Measurements from ENCODE around the gene TREX2.
A peak's percentile ranks its signal among the peaks of the same experiment; 100 is the strongest.

The TREX2 gene

GRCh38 chrX:153433161-153433680 lies 12.6 kb downstream of the TREX2 start:
- DNase-seq = no peak

GRCh38 chrX:153430796-153431195 lies 15.1 kb downstream of the TREX2 start:
- no peak for DNase-seq

GRCh38 chrX:153426204-153426603 lies 19.7 kb downstream of the TREX2 start:
- no peak for DNase-seq

- DNase-seq = no peak
These were observed 22.2 kb downstream of the TREX2 start for GRCh38 chrX:153423652-153424051.

GRCh38 chrX:153421856-153422255 lies 24.0 kb downstream of the TREX2 start:
- no peak for DNase-seq

- no peak for DNase-seq
These were observed 24.8 kb downstream of the TREX2 start for GRCh38 chrX:153420851-153421599.

GRCh38 chrX:153417637-153418036 lies 28.2 kb downstream of the TREX2 start:
- DNase-seq = no peak

GRCh38 chrX:153416781-153417450 lies 28.9 kb downstream of the TREX2 start:
- no peak for DNase-seq

GRCh38 chrX:153414856-153415510 lies 30.9 kb downstream of the TREX2 start:
- no peak for DNase-seq

GRCh38 chrX:153413731-153414130 lies 32.1 kb downstream of the TREX2 start:
- no peak for DNase-seq

GRCh38 chrX:153412746-153413720 lies 32.8 kb downstream of the TREX2 start:
- DNase-seq = no peak

GRCh38 chrX:153411988-153412574 lies 33.8 kb downstream of the TREX2 start:
- no peak for DNase-seq

GRCh38 chrX:153411255-153411987 lies 34.4 kb downstream of the TREX2 start, which contains the start of gene ZFP92:
TSS of gene ZFP92 (plus strand) at chrX:153411472. CDS start at chrX:153418323, 6,851 bp downstream.
- peak; percentile 14 to 43 for DNase-seq

GRCh38 chrX:153410888-153411254 lies 35.0 kb downstream of the TREX2 start:
- no peak for DNase-seq

- DNase-seq = no peak
These were observed 35.5 kb downstream of the TREX2 start for GRCh38 chrX:153410373-153410772.

- DNase-seq = no peak
These were observed 36.3 kb downstream of the TREX2 start for GRCh38 chrX:153409414-153410101.

GRCh38 chrX:153408871-153409351 lies 36.9 kb downstream of the TREX2 start:
- DNase-seq = no peak

- DNase-seq = no peak
These were observed 37.6 kb downstream of the TREX2 start for GRCh38 chrX:153408221-153408721.

GRCh38 chrX:153407736-153408135 lies 38.1 kb downstream of the TREX2 start:
- no peak for DNase-seq

GRCh38 chrX:153406903-153407302 lies 39.0 kb downstream of the TREX2 start:
- no peak for DNase-seq

Data from CD4-positive, alpha-beta T cell treated with Interleukin-1 beta for 1 hour (primary cell).